Epithelial cell of esophagus (primary cell): ENCODE data around the gene ENO2.
A peak's percentile ranks its signal among the peaks of the same experiment; 100 is the strongest.

Experiments
- DNase-seq: peaks from one replicate; pipeline ENCODE4 v3.0.0; 2010; ENCODE audit warnings: low read depth
- H3K4me3 ChIP-seq: 2 replicates; pipeline ENCODE4 v1.5.1; 2011; ENCODE audit warnings: mild to moderate bottlenecking, low read length, control low read depth
- TF ChIP-seq, protein P1 (sequence below): IDR thresholded peaks from 2 replicates; pipeline ENCODE4 v1.5.1; 2011; ENCODE audit warnings: low read depth, mild to moderate bottlenecking, low read length, control low read depth, inconsistent platforms; ENCODE audit not compliant: insufficient read depth; ENCODE audit errors: missing control alignments

The ENO2 gene

DNA sequence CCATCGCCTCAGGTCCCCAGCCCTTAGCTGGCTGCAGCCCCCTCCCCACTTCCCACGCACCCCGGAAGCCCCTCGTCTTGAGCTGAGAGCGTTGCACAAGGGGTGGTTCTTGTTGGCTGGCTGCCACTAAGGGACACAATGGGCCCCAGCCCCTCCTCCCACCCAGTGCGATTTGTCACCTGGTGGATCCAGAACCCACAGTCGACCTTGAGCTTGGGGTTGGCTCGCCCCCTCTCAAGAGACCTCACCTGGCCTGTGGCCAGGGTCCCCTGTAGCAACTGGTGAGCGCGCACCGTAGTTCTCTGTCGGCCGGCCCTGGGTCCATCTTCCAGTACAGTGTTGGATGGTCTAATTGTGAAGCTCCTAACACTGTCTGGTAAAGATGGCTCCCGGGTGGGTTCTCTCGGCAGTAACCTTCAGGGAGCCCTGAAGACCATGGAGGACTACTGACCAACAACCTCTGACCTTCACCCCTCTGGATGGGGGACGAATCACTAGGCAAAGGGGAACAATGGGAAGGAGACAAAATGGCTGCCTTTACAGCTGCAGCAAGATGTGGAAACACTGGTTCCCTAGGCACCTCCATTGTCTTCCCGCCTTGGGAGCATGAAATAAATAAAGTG is 49.5 kb downstream of the ENO2 start:
- TF ChIP-seq, protein P1, sequence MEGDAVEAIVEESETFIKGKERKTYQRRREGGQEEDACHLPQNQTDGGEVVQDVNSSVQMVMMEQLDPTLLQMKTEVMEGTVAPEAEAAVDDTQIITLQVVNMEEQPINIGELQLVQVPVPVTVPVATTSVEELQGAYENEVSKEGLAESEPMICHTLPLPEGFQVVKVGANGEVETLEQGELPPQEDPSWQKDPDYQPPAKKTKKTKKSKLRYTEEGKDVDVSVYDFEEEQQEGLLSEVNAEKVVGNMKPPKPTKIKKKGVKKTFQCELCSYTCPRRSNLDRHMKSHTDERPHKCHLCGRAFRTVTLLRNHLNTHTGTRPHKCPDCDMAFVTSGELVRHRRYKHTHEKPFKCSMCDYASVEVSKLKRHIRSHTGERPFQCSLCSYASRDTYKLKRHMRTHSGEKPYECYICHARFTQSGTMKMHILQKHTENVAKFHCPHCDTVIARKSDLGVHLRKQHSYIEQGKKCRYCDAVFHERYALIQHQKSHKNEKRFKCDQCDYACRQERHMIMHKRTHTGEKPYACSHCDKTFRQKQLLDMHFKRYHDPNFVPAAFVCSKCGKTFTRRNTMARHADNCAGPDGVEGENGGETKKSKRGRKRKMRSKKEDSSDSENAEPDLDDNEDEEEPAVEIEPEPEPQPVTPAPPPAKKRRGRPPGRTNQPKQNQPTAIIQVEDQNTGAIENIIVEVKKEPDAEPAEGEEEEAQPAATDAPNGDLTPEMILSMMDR, result no peak
- DNase-seq, result no peak
- peak overlapping the region; percentile 98 for H3K4me3 ChIP-seq

DNA sequence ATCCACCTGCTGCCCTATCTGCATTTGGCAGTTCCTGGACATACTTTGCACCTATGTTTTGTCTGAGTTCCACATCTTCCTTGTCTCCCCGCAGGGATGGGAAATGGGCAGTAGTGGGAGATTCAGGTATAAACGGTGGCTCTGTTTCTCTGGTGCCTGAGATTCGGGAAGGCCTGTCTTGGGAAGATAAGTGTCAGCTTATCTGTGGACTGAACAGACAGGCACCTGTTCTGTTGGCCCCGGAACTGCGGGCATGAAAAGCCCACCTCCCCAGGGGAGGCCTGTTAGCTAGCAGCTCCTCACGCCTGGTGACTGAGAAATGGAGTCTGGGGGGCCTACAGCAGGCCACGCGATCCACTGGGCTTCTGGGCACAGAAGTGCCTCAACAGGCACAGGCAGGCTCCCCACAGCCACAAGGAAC is 50.2 kb downstream of the ENO2 start:
- peak overlapping the region; percentile 98 for H3K4me3 ChIP-seq
- DNase-seq, result no peak
- TF ChIP-seq, protein P1, result no peak

DNA sequence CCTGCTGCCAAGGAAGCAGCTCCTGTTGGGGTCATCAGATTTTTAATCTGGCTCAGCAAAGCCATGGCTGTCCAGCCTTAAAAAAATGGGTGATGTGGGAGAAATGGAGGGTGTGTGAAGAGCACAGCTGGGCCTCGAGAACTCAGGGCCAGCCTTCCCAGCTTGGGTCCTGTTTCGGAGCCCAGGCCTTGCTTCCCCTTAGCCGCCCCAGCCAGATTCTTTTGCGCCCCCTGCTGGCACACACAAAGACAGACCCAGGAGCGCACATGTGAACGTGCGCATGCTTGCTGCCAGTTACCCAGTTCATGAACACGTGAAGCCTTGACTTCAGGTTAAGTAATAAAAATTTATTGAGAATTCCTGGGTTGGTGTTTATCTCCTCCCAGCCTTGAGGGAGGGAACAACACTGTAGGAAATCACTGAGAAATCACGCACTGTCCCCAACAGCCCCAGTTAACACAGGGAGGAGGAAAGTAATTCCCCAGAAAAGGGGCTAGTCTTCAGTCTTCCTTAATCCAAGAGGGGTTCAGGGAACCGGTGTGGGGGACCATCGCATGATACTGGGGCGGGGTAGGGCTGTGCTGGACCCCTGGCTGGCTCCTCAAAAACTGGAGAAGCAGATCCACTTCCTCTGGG is 50.8 kb downstream of the ENO2 start:
- H3K4me3 ChIP-seq, result peak overlapping the region; percentile 98
- TF ChIP-seq, protein P1, result peak; percentile 89
- peak; percentile 94 for DNase-seq

DNA sequence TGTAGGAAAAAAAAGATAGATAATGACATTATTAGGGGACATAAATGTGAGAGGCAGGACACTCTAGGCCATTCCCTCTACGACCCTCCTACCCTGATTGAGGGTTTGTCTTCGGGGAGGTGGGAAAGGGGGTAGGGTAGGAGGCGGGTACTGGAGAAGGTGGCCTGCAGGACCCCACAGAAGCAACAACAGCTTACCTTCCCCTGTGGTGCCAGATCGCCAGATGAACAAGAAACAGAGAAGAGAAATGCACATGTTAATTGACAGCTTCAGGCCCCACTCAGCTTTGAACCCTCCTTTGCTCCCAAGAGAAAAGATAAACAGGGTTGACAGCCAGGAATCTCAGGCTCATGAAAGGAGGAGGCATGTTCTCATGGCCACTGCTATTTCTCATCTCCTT is 51.3 kb downstream of the ENO2 start:
- TF ChIP-seq, protein P1, result no peak
- no peak overlapping the region for H3K4me3 ChIP-seq
- DNase-seq, result no peak

DNA sequence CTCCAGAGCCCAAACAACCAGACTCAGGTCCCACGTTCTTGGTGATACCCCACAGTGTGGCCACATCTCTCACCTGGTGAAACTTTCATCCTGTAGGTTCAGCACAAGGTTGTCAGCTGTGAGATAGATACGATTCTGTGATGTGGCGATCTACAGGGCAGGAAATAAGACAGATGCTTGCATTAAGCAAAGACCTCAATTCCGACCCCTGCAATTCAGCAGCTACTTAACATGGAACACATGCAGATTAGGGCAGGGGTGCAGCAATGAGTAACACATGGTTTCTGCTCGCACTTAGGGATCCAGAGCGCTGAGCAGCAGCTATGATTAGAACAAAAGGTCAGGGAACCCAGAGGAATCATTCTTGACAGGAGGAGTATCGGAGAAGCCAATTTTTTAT is 52.0 kb downstream of the ENO2 start:
- H3K4me3 ChIP-seq, result no peak overlapping the region
- no peak for DNase-seq
- TF ChIP-seq, protein P1, result no peak

DNA sequence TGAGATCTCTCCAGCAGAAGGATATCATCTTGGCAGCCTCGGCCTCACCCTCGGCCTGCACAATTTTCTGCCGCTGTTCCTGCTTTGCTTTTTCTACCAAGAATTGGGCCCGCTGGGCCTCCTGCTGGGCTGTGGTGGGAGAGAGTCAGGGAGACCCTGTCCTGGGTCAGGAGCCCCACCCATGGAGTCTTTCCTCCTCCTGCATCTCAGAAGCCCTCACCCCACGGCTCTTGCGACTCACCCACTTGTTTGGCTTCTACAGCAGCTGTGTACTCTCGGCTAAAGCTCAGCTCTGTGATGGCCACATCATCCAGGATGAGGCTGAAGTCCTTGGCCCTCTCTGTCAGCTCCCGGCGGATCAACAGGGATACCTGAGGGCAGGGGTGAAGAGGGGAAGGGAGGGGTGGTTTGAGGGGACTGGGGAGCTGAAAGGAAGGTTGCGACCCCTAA is 53.3 kb downstream of the ENO2 start:
- no peak for DNase-seq
- TF ChIP-seq, protein P1, result no peak
- no peak overlapping the region for H3K4me3 ChIP-seq

DNA sequence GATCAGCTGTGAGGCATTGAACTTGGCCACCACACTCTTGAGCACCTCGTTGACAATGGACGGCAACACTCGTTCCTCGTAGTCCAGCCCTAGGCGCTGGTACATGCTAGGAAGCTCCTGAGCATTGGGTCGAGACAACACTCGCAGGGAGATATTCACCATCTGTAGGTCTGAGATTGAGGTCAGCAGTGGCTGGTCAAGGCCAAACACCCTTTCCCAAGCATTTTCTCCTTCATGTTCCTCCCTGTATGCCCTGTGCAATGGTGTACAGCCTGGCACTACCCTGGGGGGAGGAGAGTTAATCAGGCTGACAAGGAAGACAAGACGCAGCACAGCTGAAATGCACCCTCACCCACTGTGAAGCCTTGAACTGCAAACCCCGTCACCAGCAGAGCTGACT is 54.0 kb downstream of the ENO2 start:
- H3K4me3 ChIP-seq, result no peak overlapping the region
- TF ChIP-seq, protein P1, result no peak
- no peak for DNase-seq
